Epithelial cell of esophagus (primary cell): ENCODE data around the gene PCSK7.
A peak's percentile ranks its signal among the peaks of the same experiment; 100 is the strongest.

ENCODE experiments used
- DNase-seq: peaks from one replicate; pipeline ENCODE4 v3.0.0; 2010; ENCODE audit warnings: low read depth
- H3K4me3 ChIP-seq: 2 replicates; pipeline ENCODE4 v1.5.1; 2011; ENCODE audit warnings: mild to moderate bottlenecking, low read length, control low read depth
- TF ChIP-seq, protein P1 (sequence below): IDR thresholded peaks from 2 replicates; pipeline ENCODE4 v1.5.1; 2011; ENCODE audit warnings: low read depth, mild to moderate bottlenecking, low read length, control low read depth, inconsistent platforms; ENCODE audit not compliant: insufficient read depth; ENCODE audit errors: missing control alignments

PCSK7 gene

DNA sequence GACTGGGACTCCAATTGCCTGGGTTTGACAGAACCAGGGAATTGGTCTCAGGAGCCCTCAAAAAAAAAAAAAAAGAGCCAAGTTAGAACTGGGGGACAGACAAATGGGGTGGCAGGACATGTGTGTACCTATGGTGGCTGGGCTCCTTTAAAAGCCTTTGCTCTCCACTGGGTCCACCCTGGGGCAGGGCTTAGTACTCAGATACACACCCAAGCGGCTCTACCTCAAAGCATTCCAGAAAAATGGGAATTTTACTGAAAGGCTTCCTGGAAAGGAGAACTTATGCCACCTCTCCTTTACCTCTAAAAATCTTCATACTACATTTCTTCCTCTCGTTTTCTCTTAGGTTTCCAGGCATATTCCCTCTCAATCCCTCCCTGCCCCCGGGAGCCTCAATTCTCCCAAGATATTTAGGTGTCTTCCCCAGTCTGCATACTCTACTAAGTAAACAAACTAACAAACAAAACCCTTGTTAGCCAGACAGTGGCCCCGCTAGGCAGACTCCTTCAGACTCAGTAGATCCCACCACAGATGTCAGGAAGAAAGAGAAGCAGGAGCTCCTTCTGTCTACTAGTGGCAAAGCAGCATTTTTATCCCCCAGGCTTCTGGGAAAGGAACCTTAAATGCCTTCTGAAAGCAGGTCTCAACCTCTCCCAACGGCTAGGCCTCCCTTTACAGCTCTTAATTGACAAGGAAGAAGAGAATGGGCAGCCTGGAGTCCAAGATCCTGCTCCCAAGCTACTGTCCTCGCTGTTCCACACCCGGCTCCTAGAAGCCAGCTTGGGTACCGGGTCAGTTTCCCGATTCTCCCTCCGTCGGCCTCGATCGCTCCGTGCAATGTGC lies 653 bp downstream of the PCSK7 start:
- TF ChIP-seq, protein P1, sequence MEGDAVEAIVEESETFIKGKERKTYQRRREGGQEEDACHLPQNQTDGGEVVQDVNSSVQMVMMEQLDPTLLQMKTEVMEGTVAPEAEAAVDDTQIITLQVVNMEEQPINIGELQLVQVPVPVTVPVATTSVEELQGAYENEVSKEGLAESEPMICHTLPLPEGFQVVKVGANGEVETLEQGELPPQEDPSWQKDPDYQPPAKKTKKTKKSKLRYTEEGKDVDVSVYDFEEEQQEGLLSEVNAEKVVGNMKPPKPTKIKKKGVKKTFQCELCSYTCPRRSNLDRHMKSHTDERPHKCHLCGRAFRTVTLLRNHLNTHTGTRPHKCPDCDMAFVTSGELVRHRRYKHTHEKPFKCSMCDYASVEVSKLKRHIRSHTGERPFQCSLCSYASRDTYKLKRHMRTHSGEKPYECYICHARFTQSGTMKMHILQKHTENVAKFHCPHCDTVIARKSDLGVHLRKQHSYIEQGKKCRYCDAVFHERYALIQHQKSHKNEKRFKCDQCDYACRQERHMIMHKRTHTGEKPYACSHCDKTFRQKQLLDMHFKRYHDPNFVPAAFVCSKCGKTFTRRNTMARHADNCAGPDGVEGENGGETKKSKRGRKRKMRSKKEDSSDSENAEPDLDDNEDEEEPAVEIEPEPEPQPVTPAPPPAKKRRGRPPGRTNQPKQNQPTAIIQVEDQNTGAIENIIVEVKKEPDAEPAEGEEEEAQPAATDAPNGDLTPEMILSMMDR = no peak
- peak overlapping the region; percentile 88 for H3K4me3 ChIP-seq
- peak; percentile 48 for DNase-seq

DNA sequence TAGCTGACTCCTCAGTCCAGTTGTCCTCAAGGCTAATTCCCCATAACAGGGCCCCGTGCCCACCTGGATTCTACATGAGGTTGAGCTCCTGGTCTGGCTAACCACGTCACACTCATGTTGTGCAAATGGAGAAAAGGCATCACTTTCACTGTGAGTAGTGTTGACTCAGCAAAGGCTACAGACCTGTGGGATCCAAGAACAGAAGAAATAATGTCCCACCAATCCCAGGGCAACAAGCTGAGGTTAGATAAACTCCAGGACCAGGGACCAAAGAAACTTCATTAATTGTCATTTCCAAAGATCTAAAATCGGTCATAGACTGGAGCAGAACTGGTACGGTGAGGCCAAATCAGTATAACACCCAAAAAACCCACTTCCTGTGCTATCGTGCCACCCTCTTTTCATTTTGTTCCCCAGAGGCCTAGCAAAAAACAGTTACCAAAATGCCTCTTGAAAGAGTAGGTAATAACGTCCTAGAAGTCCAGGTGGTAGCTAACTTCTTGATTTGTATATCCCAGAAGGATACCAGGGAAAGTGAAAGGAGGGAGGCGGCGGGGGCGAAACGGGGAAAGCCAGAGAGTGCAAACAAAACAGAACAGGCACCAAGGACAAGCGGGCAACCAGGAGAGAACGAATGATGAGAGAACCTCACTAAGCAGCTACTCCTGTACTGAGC lies 1.4 kb downstream of the PCSK7 start:
- H3K4me3 ChIP-seq = peak overlapping the region; percentile 88
- TF ChIP-seq, protein P1 = no peak
- DNase-seq = peak; percentile 40

DNA sequence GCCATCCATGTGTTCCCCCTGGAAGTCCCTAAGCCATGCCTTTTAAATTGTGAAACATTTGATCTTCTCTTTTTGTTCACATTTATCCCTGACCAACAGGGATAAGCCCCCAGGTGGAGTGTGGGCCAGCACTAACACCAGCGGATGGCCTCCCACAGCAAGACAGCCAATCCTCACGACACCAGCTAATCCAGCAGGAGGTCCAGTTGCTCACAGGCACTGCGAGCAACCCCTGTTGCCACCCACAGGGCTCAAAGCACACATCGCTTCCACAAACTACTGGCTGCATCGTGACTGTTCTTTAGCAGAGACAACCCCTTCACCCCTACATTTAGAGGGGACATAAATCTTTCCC lies 2.0 kb downstream of the PCSK7 start:
- no peak for DNase-seq
- TF ChIP-seq, protein P1 = no peak
- no peak overlapping the region for H3K4me3 ChIP-seq

DNA sequence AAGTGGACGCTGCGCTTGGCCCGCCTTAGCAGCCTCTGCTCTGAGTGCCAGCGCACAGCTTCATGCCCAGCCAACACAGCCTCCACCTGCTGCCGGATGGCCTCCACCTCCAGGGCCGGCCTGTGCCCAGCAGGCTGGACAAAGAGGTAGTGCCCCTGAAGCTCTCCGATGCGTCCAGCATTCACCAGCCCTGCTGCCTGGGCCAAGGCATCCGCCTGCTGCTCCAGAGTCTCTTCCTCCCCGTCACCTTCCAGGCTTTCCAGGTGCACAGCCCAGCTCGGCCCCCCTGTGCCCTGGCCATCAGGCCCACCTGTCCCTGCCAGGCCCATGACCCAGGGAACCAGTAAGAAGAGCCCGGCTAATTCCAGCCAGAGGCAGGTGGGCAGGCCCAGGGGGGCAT lies 2.5 kb downstream of the PCSK7 start:
- DNase-seq = no peak
- TF ChIP-seq, protein P1 = no peak
- no peak overlapping the region for H3K4me3 ChIP-seq

DNA sequence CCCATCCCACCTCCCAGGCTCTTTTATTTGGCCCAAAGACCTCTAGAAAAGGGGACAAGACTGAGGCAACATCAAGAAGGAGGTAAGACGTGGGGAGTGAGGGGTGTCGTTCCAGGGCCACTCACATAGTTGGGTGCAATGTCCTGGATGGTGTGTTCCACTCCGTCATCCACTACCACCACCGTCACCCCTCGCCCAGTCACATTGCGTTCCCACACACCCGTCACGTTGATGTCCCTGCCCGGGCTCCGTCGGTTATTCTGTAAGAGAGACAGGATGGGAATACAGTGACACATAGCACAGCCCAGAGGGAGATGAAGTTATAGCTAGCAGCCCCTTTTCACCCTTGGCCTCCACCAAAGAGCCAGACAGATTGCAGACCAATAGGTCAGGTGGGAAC lies 3.8 kb downstream of the PCSK7 start:
- H3K4me3 ChIP-seq = no peak overlapping the region
- no peak for DNase-seq
- TF ChIP-seq, protein P1 = no peak

DNA sequence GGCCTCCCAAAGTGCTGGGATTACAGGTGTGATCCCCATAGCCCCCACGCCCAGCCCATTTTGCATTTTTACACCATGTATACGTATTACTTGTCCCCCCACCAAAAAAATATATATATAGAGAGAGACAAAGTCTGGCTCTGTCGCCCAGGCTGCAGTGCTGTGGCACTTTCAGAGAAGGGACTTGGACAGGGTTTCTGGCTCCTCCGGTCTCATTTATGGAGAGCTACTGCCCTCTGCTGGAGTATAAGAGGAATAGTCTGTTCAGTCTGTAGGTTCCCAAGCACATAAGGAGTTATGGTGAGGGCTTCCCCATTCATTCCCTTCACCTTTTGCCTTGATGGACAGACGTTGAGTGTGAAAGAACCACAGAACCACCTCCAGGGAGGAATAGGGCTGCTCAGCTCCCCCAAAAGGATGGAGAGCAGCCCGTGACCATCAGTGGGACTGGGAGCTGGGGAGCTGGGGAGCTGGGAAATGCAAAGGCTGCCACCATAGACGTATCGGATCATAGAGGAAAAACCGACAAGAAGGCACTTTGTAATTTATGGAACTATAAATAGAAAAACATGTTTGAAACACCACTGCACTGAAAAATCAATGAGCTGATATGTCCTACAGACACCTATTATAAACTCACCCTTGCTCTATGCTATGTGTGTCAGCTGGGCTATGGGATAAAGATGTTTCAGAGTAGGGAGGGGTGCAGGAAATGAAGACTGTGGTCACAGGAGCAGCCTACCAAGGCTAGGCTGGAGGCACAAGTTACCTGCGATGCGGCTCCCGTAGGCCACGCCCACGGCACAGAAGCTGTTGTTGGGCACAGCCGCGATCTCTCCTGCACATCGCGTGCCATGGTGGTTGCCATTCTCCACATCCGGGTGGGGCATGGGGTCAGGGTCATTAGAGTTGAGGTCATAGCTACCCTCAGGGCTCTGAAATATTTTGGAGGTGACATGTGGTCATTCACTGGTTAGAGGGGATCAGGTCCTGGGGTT lies 5.2 kb downstream of the PCSK7 start:
- no peak overlapping the region for H3K4me3 ChIP-seq
- TF ChIP-seq, protein P1 = peak; percentile 82
- peak; percentile 80 for DNase-seq
